Activated CD4-positive, alpha-beta T cell treated with anti-CD3 and anti-CD28 coated beads for 4 hours (primary cell): ENCODE results near the gene SLC25A13.

Source experiments
- DNase-seq, 2 donors: peaks; one replicate each; pipeline ENCODE4 v3.0.0-alpha.2; 2020

The SLC25A13 gene

GRCh38 chr7:96136600-96137239 is 185.2 kb downstream of the SLC25A13 start:
- no peak for DNase-seq

DNA sequence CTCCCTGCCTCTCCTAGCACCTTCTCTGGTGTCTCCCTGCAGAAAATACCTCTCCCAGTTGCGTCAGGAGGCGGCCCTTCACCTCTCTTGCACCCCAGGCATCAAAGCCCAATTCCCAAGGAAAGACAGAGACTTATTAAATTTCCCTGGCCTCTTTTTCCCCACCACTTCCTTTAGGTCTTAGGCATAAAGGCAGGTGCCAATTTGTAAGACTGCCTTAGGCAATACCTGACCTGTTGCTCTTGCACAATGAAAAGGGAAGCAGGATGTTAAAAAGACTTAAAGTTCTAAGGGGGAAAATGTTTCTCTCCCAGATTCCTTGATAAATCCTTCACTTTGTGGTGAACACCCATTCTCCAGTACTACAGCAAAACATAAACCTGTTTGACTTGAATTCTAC is 186.7 kb downstream of the SLC25A13 start:
- no peak for DNase-seq

- DNase-seq = no peak
Observed at GRCh38 chr7:96131525-96131924, 190.4 kb downstream of the SLC25A13 start.

- DNase-seq = no peak
Observed at GRCh38 chr7:96127746-96128145, 194.2 kb downstream of the SLC25A13 start.

DNA sequence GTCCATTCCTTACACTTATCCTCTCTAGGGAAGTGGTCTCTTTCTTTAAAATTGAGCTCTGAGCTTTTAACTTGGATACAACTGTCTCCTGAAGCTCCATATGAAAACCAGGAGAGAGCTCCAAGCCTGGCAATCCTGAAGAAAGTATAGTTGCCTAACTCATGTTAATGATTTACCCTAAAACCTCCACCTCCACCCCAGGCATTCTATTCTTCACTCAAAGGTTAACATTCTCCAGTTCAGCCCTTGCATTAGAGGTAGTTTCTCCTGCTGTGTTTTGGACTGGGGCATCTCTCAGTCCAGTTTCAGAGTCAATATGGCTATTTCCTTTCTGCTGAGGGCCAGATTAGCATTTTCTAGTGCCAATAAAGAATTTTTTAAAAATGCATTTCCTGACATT is 195.5 kb downstream of the SLC25A13 start:
- no peak for DNase-seq

- DNase-seq = no peak
Observed at GRCh38 chr7:96122746-96123145, 199.2 kb downstream of the SLC25A13 start.

- no peak for DNase-seq
Observed at GRCh38 chr7:96121752-96122151, 200.1 kb downstream of the SLC25A13 start.

GRCh38 chr7:96120445-96121225 is 201.3 kb downstream of the SLC25A13 start:
- no peak for DNase-seq

DNA sequence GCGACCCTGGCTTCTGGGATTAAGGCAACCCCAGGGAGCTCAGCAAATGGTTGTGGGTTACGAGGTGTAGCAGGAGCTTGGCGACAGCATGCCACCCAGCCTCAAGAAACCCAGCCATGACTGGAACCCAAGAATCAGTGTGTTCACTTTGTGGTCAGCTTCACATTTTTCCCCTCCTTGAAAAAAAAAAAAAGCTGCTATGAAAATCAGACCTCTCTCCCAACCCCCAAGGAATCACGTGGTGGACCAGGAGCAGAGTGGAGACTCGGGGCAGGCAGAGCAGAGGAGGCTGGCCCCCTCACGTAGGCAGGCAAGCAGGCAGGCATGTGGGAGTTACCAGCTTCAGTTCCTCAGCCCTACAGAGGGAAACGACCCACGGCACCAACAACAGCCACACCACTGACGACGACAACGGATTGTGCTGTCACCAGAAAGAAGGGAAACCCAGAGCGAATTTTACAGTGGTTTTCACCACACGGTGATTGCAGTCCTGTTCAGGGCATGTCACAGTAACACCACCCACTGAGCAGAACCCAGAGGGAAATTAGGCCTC is 203.4 kb downstream of the SLC25A13 start:
- no peak for DNase-seq

- no peak for DNase-seq
Observed at GRCh38 chr7:96116173-96116572, 205.7 kb downstream of the SLC25A13 start.

- DNase-seq = no peak
Observed at GRCh38 chr7:96114190-96114589, 207.7 kb downstream of the SLC25A13 start.

DNA sequence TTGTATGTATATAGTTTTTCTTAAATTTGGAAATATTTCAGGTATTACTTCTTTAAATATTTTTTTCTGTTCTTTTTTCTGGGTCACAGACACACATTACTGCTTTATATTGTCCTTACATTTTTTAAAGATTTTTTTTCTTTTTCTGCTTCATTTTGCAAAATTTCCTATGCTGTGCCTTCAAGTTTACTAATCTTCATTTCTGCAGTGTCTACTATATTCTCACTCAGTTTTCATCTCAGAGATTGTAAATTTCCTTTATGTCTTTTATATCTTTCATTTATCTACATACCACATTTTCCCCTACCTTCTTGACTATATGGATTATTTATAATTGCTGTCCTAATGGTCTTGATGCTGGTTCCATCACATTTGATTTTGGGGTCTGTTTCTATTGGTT is 210.5 kb downstream of the SLC25A13 start:
- DNase-seq = no peak

DNA sequence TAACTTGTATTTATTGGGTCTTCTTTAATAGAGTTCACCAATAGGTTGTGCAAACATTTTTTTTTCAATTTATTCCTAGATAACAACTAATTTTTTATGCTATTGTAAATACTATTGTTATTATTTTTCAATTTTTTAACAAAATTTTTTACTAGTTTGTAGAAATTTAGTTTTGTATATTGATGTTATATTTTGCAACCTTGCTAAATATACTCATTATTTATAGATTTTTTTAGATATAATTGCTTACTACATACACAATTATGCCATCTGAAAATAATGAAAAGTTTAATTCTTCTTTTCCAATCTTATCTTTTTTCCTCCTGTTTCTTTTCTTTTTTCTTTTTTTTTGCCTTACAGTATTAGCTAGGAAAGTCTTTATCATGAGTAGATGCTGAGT is 216.9 kb downstream of the SLC25A13 start:
- no peak for DNase-seq

GRCh38 chr7:96102096-96102811 is 219.6 kb downstream of the SLC25A13 start:
- no peak for DNase-seq

DNA sequence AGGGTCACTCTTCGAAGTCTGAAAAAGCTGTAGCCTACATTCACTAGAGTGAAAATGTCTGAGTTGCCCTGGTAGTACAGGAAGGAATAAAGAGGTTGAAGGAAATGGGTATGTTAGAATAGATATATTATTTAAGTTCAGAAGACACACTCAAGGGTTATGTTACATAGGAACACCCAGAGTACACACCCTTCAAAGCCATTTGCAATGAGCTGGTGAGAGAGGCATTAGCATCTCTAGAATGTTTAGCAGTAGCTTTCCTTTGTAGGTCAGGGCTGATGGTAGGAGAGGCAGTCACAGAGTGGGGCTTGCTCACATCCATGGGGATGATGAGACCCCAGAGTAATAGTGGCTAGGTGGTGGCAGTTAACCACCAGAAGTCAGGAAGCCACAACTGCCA is 221.2 kb downstream of the SLC25A13 start:
- no peak for DNase-seq

DNA sequence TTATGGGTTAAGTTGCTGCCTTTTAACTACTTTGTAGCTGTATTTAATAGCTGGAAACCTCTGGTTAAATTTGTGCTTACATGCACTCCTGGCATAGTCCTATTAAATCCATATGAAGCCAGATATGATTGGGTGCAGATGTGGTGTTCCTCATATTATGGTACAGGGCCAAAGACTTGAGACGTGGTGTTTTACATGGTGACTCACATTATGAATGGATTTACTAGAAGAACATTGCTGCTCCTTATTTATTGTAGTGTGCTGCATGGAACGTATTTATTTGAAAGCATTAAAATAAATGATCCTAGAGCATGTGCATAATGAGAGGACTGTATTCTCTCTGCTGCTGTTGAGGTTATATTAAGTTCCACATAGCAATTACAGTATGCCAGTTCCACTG is 224.1 kb downstream of the SLC25A13 start:
- no peak for DNase-seq

- no peak for DNase-seq
Observed at GRCh38 chr7:96093435-96093834, 228.5 kb downstream of the SLC25A13 start.

DNA sequence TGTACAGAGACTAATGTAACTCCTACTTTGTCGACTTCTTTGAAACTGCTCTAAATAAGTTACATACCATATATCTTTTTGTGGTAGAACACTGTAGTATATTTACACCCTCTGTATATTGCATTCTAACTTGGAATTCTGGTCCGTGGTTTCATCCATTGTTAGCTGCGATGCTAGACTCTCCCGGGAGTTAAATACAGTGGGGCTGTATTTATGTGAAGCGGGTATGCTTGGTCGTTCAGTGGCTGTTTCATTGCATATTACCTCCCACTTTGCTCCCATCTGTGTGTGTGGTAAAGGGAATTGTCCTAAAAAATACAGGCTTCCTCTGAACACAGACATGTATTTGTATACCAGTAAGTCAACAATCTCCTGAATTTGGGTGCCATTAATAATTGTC is 231.1 kb downstream of the SLC25A13 start:
- no peak for DNase-seq

GRCh38 chr7:96089511-96089910 is 232.4 kb downstream of the SLC25A13 start:
- no peak for DNase-seq

DNA sequence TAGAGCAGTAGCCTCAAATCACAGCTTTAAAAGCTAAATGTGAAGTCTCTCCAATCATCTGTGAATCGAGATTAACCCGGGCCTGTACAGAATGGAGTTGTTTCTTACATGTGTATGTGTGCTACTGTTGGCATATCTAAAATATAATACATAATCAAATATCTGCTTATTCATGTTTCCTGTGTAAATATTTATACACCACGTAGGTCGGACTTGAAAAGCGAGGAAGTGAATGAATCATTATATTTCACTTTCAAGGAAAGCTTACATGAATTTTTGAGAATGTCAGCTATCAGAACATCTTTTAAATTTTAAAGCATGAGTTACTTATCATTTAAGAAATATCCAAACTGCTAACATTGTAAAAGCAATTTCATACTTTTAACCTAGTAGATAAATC is 233.3 kb downstream of the SLC25A13 start:
- DNase-seq = no peak

DNA sequence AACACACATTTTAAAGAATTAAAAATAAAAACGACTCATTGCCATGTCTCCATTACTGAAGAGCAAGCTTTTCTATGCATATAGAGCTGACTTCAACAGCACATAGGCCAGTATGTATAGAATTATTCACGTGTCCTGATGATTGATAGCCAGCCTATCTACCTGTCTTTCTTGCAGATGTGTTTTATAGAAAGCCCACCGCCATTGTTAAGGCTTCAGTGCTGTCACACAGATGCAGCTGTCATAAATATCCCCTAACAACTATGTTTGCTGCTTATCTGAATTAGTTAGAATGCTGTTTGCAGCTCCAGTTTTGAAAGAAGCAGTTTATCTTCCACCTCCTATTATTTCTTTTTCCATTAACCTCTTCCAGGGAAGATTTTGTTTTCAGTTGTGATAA is 235.9 kb downstream of the SLC25A13 start:
- DNase-seq = no peak

- no peak for DNase-seq
Observed at GRCh38 chr7:96084881-96085553, 236.9 kb downstream of the SLC25A13 start.

GRCh38 chr7:96080027-96080426 is 241.9 kb downstream of the SLC25A13 start:
- no peak for DNase-seq
